ENCODE results near the gene CNIH2. TPM values are rescaled to one million over a fixed set of nuclear protein-coding genes. Genes with fewer than 3 reads are reported as not detected.

CNIH2 gene
- total and polyA plus RNA-seq, 2 of the 8 experiments (the other 6 are each of a cell fraction or from before 2014, with no cell fraction given), result 12.5 to 15.8 TPM

Other genes starting within 250 kb of the CNIH2 start
- gene GAL3ST3, start 229.0 kb upstream of the CNIH2 start, total RNA-seq (2021; fragmentation: NEBNext Ultra II Directional; extraction: Animal tissue kit (Norgen Biotek cat#: 25700)), result 21.1 and 21.4 TPM in 2 replicates
- gene GAL3ST3, start 229.0 kb upstream of the CNIH2 start, polyA plus RNA-seq (2011; rRNA removed), result 21.1 and 35.0 TPM in 2 replicates
- gene SF3B2, start 225.8 kb upstream of the CNIH2 start, total RNA-seq (2021; fragmentation: NEBNext Ultra II Directional; extraction: Animal tissue kit (Norgen Biotek cat#: 25700)), result 231 and 237 TPM in 2 replicates
- 182 and 270 TPM in 2 replicates for gene SF3B2, start 225.8 kb upstream of the CNIH2 start, polyA plus RNA-seq (2011; rRNA removed)
- gene PACS1, start 207.9 kb upstream of the CNIH2 start, total RNA-seq (2021; fragmentation: NEBNext Ultra II Directional; extraction: Animal tissue kit (Norgen Biotek cat#: 25700)), result 34.4 and 36.0 TPM in 2 replicates
- gene PACS1, start 207.9 kb upstream of the CNIH2 start, polyA plus RNA-seq (2011; rRNA removed), result 11.5 and 20.4 TPM in 2 replicates
- gene KLC2, start 20.5 kb upstream of the CNIH2 start, total RNA-seq (2021; fragmentation: NEBNext Ultra II Directional; extraction: Animal tissue kit (Norgen Biotek cat#: 25700)), result 41.8 and 42.5 TPM in 2 replicates
- gene KLC2, start 20.5 kb upstream of the CNIH2 start, polyA plus RNA-seq (2011; rRNA removed), result 17.3 and 28.6 TPM in 2 replicates
- gene RAB1B, start 9.5 kb upstream of the CNIH2 start, total RNA-seq (2021; fragmentation: NEBNext Ultra II Directional; extraction: Animal tissue kit (Norgen Biotek cat#: 25700)), result 100 and 106 TPM in 2 replicates
- gene RAB1B, start 9.5 kb upstream of the CNIH2 start, polyA plus RNA-seq (2011; rRNA removed), result 217 and 306 TPM in 2 replicates
- gene YIF1A, start 11.0 kb downstream of the CNIH2 start, total RNA-seq (2021; fragmentation: NEBNext Ultra II Directional; extraction: Animal tissue kit (Norgen Biotek cat#: 25700)), result 70.1 and 75.9 TPM in 2 replicates
- 178 and 248 TPM in 2 replicates for gene YIF1A, start 11.0 kb downstream of the CNIH2 start, polyA plus RNA-seq (2011; rRNA removed)
- gene TMEM151A, start 13.7 kb downstream of the CNIH2 start, total RNA-seq (2021; fragmentation: NEBNext Ultra II Directional; extraction: Animal tissue kit (Norgen Biotek cat#: 25700)), result 2.4 and 3.2 TPM in 2 replicates
- gene TMEM151A, start 13.7 kb downstream of the CNIH2 start, polyA plus RNA-seq (2011; rRNA removed), result 3.2 and 4.5 TPM in 2 replicates
- 3.7 and 3.9 TPM in 2 replicates for gene CD248, start 38.9 kb downstream of the CNIH2 start, total RNA-seq (2021; fragmentation: NEBNext Ultra II Directional; extraction: Animal tissue kit (Norgen Biotek cat#: 25700))
- gene CD248, start 38.9 kb downstream of the CNIH2 start, polyA plus RNA-seq (2011; rRNA removed), result 2.7 and 4.6 TPM in 2 replicates
- gene RIN1, start 58.3 kb downstream of the CNIH2 start, total RNA-seq (2021; fragmentation: NEBNext Ultra II Directional; extraction: Animal tissue kit (Norgen Biotek cat#: 25700)), result 5.4 and 6.6 TPM in 2 replicates
- gene RIN1, start 58.3 kb downstream of the CNIH2 start, polyA plus RNA-seq (2011; rRNA removed), result 2.5 and 3.8 TPM in 2 replicates
- gene BRMS1, start 66.9 kb downstream of the CNIH2 start, total RNA-seq (2021; fragmentation: NEBNext Ultra II Directional; extraction: Animal tissue kit (Norgen Biotek cat#: 25700)), result 44.8 and 46.1 TPM in 2 replicates
- 39.2 and 46.5 TPM in 2 replicates for gene BRMS1, start 66.9 kb downstream of the CNIH2 start, polyA plus RNA-seq (2011; rRNA removed)
- gene B4GAT1, start 69.5 kb downstream of the CNIH2 start, total RNA-seq (2021; fragmentation: NEBNext Ultra II Directional; extraction: Animal tissue kit (Norgen Biotek cat#: 25700)), result 27.1 and 27.8 TPM in 2 replicates
- gene B4GAT1, start 69.5 kb downstream of the CNIH2 start, polyA plus RNA-seq (2011; rRNA removed), result 22.2 and 32.8 TPM in 2 replicates
- 29.3 and 32.4 TPM in 2 replicates for gene SLC29A2, start 93.6 kb downstream of the CNIH2 start, total RNA-seq (2021; fragmentation: NEBNext Ultra II Directional; extraction: Animal tissue kit (Norgen Biotek cat#: 25700))
- gene SLC29A2, start 93.6 kb downstream of the CNIH2 start, polyA plus RNA-seq (2011; rRNA removed), result 31.6 and 42.0 TPM in 2 replicates
- gene NPAS4, start 142.9 kb downstream of the CNIH2 start, total RNA-seq (2021; fragmentation: NEBNext Ultra II Directional; extraction: Animal tissue kit (Norgen Biotek cat#: 25700)), result 0.88 and 0.99 TPM in 2 replicates
- gene NPAS4, start 142.9 kb downstream of the CNIH2 start, polyA plus RNA-seq (2011; rRNA removed), result 0.73 and 0.77 TPM in 2 replicates
- 141 and 152 TPM in 2 replicates for gene MRPL11, start 160.7 kb downstream of the CNIH2 start, total RNA-seq (2021; fragmentation: NEBNext Ultra II Directional; extraction: Animal tissue kit (Norgen Biotek cat#: 25700))
- gene MRPL11, start 160.7 kb downstream of the CNIH2 start, polyA plus RNA-seq (2011; rRNA removed), result 105 and 106 TPM in 2 replicates
- 7.6 TPM in 2 replicates for gene PELI3, start 188.7 kb downstream of the CNIH2 start, total RNA-seq (2021; fragmentation: NEBNext Ultra II Directional; extraction: Animal tissue kit (Norgen Biotek cat#: 25700))
- 5.2 and 7.6 TPM in 2 replicates for gene PELI3, start 188.7 kb downstream of the CNIH2 start, polyA plus RNA-seq (2011; rRNA removed)
- 82.7 and 86.4 TPM in 2 replicates for gene DPP3, start 202.3 kb downstream of the CNIH2 start, total RNA-seq (2021; fragmentation: NEBNext Ultra II Directional; extraction: Animal tissue kit (Norgen Biotek cat#: 25700))
- gene DPP3, start 202.3 kb downstream of the CNIH2 start, polyA plus RNA-seq (2011; rRNA removed), result 75.1 and 90.6 TPM in 2 replicates
- gene BBS1, start 232.5 kb downstream of the CNIH2 start, total RNA-seq (2021; fragmentation: NEBNext Ultra II Directional; extraction: Animal tissue kit (Norgen Biotek cat#: 25700)), result 19.1 and 22.1 TPM in 2 replicates
- gene BBS1, start 232.5 kb downstream of the CNIH2 start, polyA plus RNA-seq (2011; rRNA removed), result 19.5 and 33.7 TPM in 2 replicates

Data from H1 (cell line).